Skin epidermis (tissue), 12 donors: ENCODE results near the gene COL27A1.

Experiments used
- H3K27ac ChIP-seq, 21 experiments: fragments of 200-600 bp; sonication (generic) in 11 of 21; one replicate each; pipeline ENCODE4 v1.5.0; 2020; ENCODE audit warnings: mild to moderate bottlenecking in 3 of 21, inconsistent platforms in 2 of 21, moderate library complexity in 2 of 21
- H3K4me3 ChIP-seq, 7 experiments: fragments of 200-600 bp; sonication (generic) in 2 of 7; one replicate each; pipeline ENCODE4 v1.5.0; 2020; ENCODE audit warnings: inconsistent platforms in 2 of 7, mild to moderate bottlenecking in 2 of 7, moderate library complexity in 1 of 7

Gene COL27A1

GRCh38 chr9:114338187-114338586, 182.8 kb downstream of the COL27A1 start:
- Histone ChIP-seq H3K27ac (no peak overlapping the region), H3K4me3 (no peak overlapping the region)

- no peak overlapping the region for H3K27ac ChIP-seq
- H3K4me3 ChIP-seq, result no peak overlapping the region
Observed at GRCh38 chr9:114339130-114339908, 184.0 kb downstream of the COL27A1 start.

GRCh38 chr9:114341152-114341830, 186.0 kb downstream of the COL27A1 start:
- Histone ChIP-seq H3K4me3 (no peak overlapping the region), H3K27ac (no peak overlapping the region)

- Histone ChIP-seq H3K4me3 (no peak overlapping the region), H3K27ac (no peak overlapping the region)
Observed at GRCh38 chr9:114341991-114342390, 186.7 kb downstream of the COL27A1 start.

- Histone ChIP-seq H3K27ac (no peak overlapping the region), H3K4me3 (no peak overlapping the region)
Observed at GRCh38 chr9:114342755-114343440, 187.6 kb downstream of the COL27A1 start.

- H3K4me3 ChIP-seq, result no peak overlapping the region
- H3K27ac ChIP-seq, result no peak overlapping the region
Observed at GRCh38 chr9:114343471-114344187, 188.3 kb downstream of the COL27A1 start.

- no peak overlapping the region for H3K27ac ChIP-seq
- H3K4me3 ChIP-seq, result no peak overlapping the region
Observed at GRCh38 chr9:114344188-114344566, 188.8 kb downstream of the COL27A1 start.

GRCh38 chr9:114344692-114345091, 189.4 kb downstream of the COL27A1 start:
- H3K27ac ChIP-seq, result no peak overlapping the region

GRCh38 chr9:114345493-114346065, 190.2 kb downstream of the COL27A1 start:
- no peak overlapping the region for H3K4me3 ChIP-seq
- no peak overlapping the region for H3K27ac ChIP-seq

More at GRCh38 chr9:114344692-114345091, 189.4 kb downstream of the COL27A1 start:
- no peak overlapping the region for H3K4me3 ChIP-seq

GRCh38 chr9:114346146-114346545, 190.8 kb downstream of the COL27A1 start:
- Histone ChIP-seq H3K27ac (no peak overlapping the region), H3K4me3 (no peak overlapping the region)

GRCh38 chr9:114347675-114348074, 192.3 kb downstream of the COL27A1 start:
- Histone ChIP-seq H3K4me3 (no peak overlapping the region), H3K27ac (peak overlapping the region in 1 of 21 experiments; percentile 56)

GRCh38 chr9:114348261-114348905, 193.0 kb downstream of the COL27A1 start:
- Histone ChIP-seq H3K4me3 (no peak overlapping the region), H3K27ac (peak overlapping the region in 7 of 21 experiments; percentile 12 to 74 (median 50))

GRCh38 chr9:114348906-114349482, 193.7 kb downstream of the COL27A1 start:
- H3K27ac ChIP-seq, result peak overlapping the region in 8 of 21 experiments; percentile 12 to 74 (median 50)
- no peak overlapping the region for H3K4me3 ChIP-seq

- no peak overlapping the region for H3K4me3 ChIP-seq
- H3K27ac ChIP-seq, result peak overlapping the region in 7 of 21 experiments; percentile 0 to 56 (median 38)
Observed at GRCh38 chr9:114349713-114350480, 194.6 kb downstream of the COL27A1 start.

GRCh38 chr9:114350636-114351401, 195.5 kb downstream of the COL27A1 start:
- no peak overlapping the region for H3K4me3 ChIP-seq
- H3K27ac ChIP-seq, result peak overlapping the region in 1 of 21 experiments; percentile 56

GRCh38 chr9:114351932-114352331, 196.6 kb downstream of the COL27A1 start:
- no peak overlapping the region for H3K27ac ChIP-seq
- no peak overlapping the region for H3K4me3 ChIP-seq

- no peak overlapping the region for H3K4me3 ChIP-seq
- no peak overlapping the region for H3K27ac ChIP-seq
Observed at GRCh38 chr9:114355821-114356220, 200.5 kb downstream of the COL27A1 start.
